ENCODE results near the gene CHCHD2.

DNA sequence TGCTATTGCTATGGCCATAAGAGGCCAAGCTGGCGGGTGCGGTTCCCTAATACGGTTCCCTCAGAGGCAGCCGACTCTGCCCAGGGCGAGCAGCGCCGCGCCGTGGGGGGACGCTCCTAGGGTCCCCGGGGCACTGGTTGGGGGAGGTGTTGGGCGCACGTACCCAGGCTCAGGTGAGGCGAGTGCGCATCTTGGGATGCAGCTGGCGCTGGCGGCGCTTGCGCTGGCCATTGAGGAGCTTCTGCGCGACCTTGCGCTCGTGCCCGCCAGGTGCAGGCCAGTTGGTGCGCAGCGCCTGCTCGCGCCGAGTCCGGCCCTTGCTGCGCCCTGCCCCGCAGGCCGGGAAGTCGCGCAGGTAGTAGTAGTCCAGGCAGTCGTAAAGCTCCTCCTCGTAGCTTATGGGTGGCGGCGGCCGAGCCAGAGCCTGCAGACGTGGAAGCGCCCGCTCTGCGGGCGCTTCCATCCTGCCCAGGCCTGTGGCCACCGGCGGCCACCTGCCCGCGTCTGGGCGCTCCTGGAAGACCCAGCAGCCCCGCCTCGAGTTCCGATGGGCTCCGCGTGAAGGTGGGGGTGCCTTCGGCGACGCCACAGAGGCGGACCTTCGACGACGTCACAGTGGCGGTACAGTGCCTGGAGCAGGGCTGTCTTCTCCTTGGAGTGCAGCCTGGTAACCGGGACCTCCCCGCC lies 9.7 kb upstream of the CHCHD2 start, which contains the start of gene NUPR2:
- no peak for TF ChIP-seq POLR2A (IDR thresholded peaks at IDR 0.05; ENCODE audit: low read depth, low read length)
- TF ChIP-seq TAF1 (IDR thresholded peaks at IDR 0.05; ENCODE audit: borderline replicate concordance, low read depth, low read length): no peak
